ENCODE results near the gene CCDC30. TPM values are rescaled to one million over a fixed set of nuclear protein-coding genes. Genes with fewer than 3 reads are reported as not detected.

CCDC30 gene
- total and polyA plus RNA-seq, 9 of the 15 experiments (the other 6 are each of a cell fraction or from before 2014, with no cell fraction given), result 0.05 to 0.91 (median 0.24) TPM

GRCh38 chr1:42681741-42682483 is 218.8 kb downstream of the CCDC30 start, which contains the start of gene YBX1 (continued):
- TF ChIP-seq ZNF592 (IDR thresholded peaks at IDR 0.05) (no peak; the same call in 1 of the 2 replicates), ZBTB26 (CRISPR knock-in tag; IDR thresholded peaks at IDR 0.05) (0 out of 2 replicates have a peak, but pooled peaks have one; percentile 72), FOXP1 (CRISPR knock-in tag; IDR thresholded peaks at IDR 0.05) (peak; percentile 86), SETDB1 (IDR thresholded peaks at IDR 0.05; ENCODE audit: low read length) (no peak), CREB5 (CRISPR knock-in tag; IDR thresholded peaks at IDR 0.05) (no peak), SIRT6 (IDR thresholded peaks at IDR 0.05; ENCODE audit: low read depth, low read length) (no peak), HDAC1 (IDR thresholded peaks at IDR 0.05) (peak in 1 of 2 experiments; percentile 86; a peak in 2 of 4 replicates), POLR2AphosphoS5 (IDR thresholded peaks at IDR 0.05; ENCODE audit: control insufficient read depth, insufficient read depth, low read depth, low read length) (peak; percentile 91), TFAP4 (CRISPR knock-in tag; IDR thresholded peaks at IDR 0.05; ENCODE audit: borderline replicate concordance) (peak; percentile 80; the same call in 1 of the 2 replicates), BHLHE40 (IDR thresholded peaks at IDR 0.05; ENCODE audit: low read length) (peak; percentile 97), ATF2 (CRISPR knock-in tag; IDR thresholded peaks at IDR 0.05) (no peak), MBD2 (IDR thresholded peaks at IDR 0.05; ENCODE audit: borderline replicate concordance, low read depth) (peak; percentile 98), E2F6 (IDR thresholded peaks at IDR 0.05; ENCODE audit: borderline replicate concordance in 1 of 2, extremely low read depth in 1 of 2, insufficient read depth in 1 of 2, insufficient read length in 1 of 2, low read depth in 1 of 2, low read length in 1 of 2, poor library complexity in 1 of 2, severe bottlenecking in 1 of 2) (peak; percentile 68 to 85)
